CD4-positive, alpha-beta T cell treated with Interleukin-17A for 4 hours (primary cell): Measurements from ENCODE around the gene G3BP1.
"Not testable (repeated sequence)": the region's sequence is repeated elsewhere in the genome, so short reads cannot be mapped to it uniquely, and the experiment has no call there.

Experiments
- DNase-seq: peaks from one replicate; pipeline ENCODE4 v3.0.0-alpha.2; 2020; ENCODE audit warnings: mixed read lengths

G3BP1 gene

DNA sequence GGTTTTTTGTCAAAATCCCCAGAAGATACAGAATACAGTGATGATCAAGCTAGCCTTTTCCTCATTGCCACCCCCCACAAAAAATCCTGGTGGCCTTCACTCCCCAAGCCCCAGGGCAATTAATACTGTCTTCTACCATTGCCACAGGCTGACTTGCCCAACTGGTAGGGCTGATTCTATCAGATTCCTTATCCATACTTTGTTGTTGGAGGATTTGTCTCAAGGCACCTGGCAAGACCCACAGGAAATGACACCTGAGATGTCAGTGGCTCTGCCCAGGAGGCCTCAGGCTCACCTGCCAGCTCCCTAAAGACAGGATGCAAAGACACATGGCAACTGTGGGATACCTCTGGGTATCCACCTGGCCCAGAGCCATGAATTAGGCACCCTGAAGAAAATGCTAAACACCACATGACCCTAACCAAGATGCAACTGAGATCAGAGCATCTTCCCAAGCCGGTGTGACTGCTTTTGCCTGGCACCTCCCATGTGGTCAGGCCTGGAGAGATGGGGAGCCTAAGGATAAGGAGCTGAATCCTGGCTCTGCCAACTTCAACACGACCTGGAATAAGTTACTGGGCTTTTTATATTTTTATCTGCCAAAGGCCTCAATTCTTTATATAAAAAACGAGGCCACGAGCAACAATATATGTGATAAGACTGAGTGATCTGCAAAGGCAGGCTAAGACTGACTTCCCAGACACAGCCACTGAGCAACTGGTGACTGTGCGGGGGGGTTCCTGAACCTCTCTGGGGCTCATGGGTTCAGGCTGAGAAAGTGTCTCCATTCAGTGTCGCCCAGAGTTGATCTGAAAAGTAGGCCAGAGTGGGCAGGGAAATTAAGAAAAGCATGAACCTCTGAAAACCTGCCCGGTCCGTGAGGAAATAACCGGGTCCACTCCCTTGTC is 14.3 kb upstream of the G3BP1 start:
- peak; percentile 40 for DNase-seq

DNA sequence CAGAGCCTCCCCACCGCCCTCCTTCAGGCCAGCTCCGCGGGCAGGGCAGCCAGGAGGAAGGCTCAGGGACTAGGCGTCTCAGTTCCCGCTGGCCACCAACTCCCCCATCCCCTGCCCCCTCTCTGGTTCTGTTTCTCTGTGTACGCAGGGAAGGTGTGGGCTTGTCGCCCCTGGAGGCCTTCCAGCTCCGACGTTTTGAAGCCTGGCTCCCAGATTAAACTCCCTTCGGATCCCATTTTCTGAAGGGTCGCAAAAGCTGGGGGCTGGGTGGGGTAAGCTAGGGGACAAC is 13.7 kb upstream of the G3BP1 start:
- no peak for DNase-seq

DNA sequence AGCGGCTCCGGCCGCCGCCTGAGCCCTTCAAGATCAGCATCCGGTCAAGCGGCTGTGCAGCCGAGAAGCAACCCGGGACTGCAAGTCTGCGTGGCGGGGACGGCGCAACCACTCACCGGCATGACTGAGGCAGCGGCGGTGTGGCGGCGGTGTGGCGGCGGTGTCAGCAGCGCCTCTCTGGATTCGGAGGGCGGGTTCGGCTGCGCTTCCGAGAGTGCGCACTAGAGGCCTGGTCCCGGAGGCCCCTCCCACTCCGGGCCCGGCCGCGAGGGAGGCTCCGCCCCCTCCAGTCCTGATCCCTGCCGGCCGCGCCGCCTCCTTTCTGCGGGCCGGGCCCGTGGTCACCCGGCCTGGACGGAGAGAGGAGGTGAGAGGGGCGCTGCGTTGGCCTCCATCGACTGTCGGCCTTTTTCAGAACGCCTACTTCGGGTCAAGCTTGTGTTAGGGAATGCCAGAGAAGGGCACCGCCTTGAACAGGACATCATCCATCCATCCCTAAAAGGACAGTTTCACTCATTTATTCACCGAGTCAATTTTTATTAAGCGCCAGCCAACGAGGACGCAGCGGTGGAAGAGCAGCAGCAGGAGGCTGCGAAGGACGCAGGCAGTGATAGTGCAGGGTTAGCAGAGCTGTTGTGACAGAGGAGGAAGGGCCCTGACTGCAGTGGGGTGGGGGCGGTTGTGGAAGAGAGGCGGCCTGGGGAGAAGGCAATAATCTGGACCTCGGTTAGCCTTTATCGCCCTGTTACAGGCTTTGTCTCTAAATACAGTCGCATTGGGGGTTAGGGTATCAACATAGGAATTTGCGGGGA is 13.1 kb upstream of the G3BP1 start, which contains the start of gene ATOX1:
ATOX1 (minus strand) TSS at position 202 of the 812 bp plus-strand sequence; CDS start at position 122, 80 bp downstream.
- peak; percentile 94 for DNase-seq

DNA sequence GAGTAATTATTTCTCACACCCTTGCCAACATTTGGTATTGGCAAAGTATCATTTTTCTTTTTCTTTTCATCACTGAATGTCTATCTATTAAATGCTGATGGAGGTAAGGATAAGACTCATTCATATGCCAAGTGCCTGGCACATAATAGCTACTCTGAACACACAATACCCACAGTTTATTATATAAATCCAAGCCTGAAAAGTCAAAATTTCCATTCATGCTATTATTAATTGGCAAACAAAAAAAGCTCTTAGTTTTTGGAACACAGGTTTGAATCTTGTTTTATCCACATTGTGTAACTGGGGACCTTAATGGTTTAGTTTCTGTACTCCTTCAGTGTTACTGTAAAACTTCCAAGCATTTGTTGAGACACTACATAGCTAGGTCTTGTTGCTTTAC is 7.0 kb upstream of the G3BP1 start:
- no peak for DNase-seq

DNA sequence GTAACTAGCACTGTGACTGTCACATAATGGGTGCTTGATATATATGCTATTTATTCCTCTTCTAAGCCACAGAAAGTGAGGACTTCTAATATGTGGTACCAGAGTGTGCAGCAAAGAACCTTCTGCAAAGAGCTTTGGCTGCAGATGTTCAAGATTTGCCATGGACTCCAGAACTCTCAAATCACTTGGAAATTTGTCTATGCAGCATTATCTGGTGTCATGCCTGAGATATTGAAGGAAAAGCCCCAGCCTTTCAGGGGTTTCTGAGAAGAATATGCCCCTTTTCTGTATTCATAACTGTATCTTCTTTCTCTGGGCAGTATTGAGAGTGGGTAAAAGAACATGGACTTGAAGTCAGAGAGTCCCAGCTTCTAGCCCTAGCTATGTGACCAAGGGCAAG is 4.8 kb upstream of the G3BP1 start:
- no peak for DNase-seq

DNA sequence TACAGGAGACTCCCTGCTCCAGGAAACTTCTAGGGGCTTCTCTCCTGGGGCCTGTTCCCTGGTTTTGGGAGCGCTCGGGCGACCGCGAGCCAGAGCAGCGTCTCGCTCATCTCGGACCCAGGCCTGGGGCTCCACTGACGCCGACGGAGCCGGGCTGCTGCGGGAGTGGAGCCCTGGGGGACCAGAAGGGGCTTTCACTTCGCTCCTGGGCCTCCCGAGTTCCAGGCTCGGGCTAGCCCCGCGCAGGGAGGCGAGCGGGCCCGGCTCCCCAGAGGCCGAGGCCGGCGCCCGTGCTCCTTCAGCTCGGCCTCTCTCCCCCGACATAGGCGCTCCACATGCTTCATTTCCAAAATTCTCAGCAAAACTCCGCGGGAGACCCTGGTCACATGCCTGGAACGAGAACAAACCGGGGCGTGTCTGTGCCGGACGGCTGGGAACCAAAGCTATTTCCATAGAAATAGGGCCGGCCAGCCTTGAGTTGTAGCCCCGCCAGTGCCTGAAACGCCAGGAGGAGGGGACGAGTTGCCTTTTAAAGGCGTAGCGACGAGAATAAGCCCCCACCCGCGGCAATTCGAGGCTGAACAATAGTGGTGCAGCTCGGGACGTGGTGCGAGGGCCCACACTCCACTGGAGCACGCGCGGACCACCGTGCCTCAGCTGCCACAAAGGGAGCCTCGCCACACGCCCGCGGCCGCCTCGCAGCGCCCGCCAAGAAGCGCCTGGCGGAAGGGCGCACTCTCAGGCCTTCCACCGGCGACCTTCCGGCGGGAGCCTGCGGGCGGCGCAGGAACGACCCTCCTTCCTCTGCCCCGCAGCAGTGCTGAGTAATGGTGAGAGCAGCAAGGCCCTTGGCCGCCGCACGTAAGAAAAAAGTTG is 1.1 kb upstream of the G3BP1 start:
- no peak for DNase-seq

DNA sequence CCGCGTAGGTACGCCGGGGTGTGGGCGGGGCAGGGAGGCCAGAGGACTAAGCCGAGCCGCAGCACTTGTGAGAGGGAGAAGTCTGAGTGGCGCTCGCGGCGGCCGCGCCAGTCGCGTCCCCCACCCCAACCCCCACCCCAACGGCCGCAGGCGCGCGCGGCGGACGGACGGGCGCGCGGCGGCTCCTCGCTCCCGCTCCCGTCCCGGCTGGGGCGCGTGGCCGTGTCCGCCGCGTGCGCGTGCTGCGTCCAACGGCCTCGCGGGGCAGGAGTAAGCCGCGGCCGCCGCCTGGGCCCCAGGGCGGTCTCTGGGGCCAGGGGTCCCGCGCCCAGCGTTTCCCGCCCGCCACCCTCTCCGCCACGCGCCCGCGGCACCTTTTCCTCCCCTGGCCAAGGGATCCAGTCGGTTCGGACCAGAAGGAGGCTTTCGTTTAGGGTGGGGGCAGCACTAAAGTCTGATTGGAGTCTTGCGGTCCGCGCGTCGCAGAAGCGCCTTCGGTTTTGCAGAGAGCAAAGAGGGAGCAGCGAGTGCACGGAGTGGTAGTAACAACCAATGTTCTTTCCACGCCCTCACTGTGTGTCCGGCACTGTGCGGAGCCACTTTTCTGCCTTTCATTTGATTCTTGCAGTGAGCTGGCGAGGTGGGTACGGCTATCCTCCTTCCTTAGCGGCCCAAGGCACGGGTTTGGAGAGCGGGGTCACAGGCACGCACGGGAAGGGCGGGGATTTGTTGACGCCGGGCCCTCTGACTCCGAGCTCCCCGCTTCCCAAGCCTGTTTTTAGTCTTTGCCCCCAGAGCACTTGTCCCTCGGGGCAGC is 483 bp downstream of the G3BP1 start:
- peak; percentile 53 for DNase-seq

DNA sequence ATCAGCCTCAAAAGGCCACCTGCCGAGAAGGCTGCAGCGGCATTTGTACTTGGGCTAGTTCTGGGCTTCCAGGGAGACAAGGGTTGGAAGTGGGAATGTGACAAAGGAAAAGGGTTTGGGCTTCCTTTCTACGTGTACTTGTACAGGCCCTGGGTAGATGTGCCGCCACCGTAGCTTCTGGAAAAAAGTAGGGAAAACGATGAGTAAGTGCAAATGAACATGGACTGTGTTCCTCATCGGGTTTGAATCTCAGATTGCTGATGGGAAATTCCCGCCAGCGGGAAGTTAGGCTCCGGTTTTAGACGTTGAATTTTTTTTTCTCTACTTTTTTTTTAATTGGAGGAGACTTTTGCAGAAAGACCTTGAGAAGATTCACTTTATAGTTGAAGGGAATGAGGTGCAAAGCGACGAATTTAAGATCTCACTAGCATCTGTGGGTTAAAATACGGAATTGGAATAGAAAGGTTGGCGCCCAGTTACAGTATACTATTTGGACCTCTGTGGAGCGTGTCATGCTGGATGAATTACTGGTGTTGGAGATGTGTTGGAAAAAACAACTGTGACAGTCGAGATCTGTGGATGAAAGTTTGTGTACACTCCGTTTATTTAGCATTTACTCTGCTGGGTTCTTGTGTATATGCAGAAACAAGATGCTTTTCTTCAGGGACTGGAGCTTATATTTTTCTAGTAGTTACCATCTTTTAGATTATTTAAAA is 1.2 kb downstream of the G3BP1 start:
- DNase-seq, result no peak

DNA sequence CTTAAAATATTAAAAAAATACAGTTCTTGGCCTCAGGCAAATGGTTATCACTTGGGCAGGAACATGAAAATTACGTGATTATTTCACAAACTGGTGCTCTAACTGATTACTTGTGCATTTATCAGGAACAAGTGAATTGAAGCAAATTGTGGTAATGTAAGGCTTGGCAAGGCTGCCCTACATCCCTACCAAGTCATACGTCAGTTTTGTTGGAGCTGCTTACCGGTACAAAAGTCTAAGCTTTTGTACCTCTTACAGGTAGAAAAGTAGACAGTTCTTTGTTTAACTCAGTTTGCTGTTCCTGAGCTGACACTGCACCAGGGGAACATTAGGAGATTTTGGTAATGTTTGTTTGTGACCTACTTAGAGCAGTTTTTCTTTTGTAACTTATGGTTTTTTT is 2.2 kb downstream of the G3BP1 start:
- DNase-seq, result no peak

DNA sequence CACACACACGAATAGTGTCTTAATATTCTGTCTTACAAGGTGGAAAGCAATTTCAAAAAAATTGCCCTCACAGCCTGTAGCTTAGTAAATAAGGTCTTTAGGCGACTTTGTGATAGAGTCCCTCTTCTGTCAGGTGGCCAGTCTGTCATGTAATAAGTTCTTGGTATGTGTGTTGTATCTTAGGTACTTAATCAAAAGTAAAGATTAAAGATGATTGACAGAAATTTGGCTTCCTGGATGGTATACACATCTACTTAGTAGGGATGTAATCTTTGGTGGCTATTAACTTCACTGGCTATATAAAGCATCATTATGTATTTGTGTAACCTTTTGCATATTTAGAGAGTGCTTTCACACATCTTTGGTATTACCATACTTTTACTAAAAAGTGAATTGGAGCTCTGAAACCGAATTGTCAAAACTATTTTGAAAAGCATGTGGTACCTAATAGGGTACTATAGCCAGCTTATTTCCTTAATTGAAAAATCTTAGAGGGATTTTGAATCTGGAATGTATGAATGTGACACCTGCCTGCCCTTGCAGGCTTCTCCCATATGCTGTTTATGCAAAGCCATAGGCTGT is 3.4 kb downstream of the G3BP1 start:
- no peak for DNase-seq

DNA sequence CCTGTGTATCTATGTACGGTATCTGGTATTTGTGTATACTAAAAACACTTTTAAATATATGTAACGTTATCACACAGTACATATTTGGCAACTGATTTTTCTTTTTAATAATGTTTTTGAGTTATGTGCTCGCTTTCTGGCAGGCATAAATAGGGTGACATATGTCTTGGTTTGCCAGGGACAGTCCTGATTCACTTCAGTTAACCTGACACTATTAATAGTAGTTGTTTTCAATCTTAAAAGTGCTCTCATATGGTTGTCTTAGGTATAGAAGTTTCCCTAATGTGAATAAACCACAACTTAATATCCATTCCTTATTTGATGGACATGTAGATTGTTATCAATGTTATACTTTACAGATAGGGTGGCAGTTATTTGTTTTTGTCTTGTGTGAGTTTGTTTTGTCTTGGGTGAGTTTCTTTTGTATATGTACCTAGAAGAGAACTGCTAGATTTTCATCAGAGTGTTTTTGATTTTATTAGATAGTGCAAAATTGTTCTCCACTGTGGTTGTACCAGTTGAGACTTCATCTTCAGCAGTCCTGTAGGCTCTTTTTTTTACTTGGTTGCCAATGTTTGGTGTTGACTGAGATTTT is 7.9 kb downstream of the G3BP1 start:
- no peak for DNase-seq

DNA sequence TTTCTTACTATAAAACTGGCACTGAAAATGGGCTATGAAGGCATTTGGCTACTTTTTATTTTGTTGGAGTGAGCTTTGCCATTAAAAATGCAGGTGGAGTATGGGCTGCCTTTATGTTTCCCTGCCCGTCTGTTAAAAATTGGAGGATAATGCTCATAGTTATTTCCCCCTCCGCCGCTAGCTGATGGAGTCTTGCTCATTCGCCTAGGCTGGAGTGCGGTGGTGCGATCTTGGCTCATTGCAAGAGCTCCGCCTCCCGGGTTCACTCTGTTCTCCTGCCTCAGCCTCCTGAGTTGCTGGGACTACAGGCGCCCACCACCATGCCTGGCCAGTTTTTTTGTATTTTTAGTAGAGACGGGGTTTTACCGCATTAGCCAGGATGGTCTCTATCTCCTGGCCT is 8.6 kb downstream of the G3BP1 start:
- no peak for DNase-seq

DNA sequence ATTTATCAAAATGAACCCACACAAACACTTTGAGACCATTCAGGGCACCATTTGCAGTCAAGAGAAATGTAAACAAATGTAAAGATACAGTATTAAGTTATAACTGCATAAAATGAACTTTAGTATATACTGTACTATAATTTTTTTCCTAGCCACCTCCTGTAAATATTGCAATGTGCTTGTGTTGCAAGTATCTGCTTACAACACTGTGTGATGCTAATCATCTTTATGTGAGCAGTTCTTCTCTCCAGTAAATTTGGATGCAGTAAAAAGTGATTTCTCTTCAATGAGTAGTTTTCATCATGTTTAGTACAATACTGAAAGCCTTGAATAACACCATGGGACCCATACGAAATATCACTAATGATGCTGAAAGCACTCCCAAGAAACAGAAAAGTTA is 9.4 kb downstream of the G3BP1 start:
- no peak for DNase-seq

DNA sequence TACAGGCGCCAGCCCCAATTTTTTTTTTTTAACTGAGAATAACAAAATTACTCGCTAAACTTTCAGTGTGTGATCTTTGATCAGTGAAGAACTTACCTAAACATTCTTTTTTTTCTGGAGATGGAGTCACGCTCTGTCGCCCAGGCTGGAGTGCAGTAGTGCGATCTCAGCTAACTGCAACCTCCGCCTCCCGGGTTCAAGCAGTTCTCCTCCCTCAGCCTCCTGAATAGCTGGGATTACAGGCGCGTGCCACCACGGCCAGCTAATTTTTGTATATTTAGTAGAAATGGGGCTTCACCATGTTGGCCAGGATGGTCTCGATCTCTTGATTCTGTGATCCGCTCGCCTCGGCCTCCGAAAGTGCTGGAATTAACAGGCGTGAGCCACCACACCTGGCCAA is 11.9 kb downstream of the G3BP1 start:
- not testable (repeated sequence) for DNase-seq

DNA sequence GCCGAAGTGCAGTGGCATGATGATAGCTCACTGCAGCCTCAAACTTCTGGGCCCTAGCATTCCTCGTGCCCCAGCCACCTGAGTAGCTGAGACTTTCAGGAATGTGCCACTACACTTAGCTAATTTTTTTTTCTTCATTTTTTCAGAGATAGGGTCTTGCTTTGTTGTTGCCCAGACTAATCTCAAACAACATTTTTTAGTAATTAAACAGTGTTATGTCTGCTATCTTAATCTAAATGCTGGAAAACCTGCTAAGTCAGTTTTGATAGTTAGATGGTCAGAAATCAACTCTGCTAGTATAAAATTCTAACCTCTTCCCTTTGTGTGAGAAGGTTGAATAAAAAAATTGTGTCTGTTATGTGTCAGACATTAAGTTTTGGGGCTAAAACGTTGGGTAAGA is 12.4 kb downstream of the G3BP1 start:
- no peak for DNase-seq

DNA sequence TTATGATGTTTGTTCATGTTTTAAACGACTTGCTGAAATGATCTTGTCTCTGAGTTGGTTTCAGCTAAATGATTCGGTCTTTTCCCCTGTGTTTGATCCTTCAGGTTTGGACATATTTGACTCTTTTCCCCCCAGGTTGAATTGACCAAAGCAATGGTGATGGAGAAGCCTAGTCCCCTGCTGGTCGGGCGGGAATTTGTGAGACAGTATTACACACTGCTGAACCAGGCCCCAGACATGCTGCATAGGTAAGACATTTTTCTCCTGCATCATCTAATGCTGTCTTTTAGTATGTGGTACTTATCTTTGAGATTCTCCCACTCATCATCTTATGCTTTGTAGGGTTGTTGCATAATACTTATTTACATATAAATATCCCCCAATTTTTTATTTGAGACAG is 14.7 kb downstream of the G3BP1 start:
- DNase-seq, result no peak

DNA sequence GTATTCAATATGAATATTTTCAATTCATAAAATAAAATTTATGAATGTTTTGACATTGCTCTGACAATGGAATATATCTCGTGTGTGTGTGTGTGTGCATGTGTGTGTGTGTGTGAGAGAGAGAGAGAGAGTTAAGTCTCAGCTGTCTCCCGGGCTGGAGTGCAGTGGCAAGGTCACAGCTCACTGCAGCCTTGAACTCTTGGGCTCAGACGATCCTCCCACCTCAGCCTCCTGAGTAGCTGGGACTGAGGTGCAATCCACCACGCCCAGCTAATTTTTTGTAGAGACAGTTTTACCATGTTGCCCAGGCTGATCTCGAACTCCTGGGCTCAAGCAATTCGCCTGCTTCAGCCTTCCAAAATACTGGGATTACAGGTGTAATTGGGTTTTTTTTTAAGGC is 16.1 kb downstream of the G3BP1 start:
- DNase-seq, result no peak

DNA sequence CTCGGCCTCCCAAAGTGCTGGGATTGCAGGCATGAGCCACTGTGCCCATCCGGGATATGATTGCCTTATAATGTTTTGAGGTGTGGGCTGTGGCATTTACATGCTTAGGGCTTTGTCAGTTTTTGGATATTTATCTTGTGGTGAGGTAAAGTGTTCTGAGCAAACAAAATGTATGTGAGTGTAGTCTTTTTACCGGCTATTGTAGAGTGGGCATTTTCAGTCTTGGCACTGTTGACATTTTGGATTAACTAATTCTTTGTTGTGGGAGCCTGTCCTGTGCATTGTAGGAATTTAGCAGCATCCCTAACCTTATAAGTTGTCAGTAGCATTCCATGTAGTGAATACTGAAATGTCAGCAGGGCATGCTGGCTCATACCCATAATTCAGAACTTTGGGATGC is 21.6 kb downstream of the G3BP1 start:
- no peak for DNase-seq

DNA sequence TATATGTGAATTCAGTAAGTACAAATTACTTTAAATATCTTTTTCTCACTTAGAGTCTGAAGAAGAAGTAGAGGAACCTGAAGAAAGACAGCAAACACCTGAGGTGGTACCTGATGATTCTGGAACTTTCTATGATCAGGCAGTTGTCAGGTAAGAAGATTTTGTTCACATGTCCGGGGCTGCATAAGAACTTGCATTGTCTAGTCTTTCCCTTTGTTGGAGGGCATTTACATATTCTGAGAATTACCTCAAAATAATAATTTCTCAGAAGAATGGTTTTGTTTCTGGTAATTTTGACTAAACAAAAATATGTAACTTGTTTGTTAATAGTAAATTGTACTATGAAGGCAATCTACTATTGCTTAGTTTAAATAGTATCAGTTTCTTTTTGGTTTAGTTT is 23.7 kb downstream of the G3BP1 start:
- no peak for DNase-seq

DNA sequence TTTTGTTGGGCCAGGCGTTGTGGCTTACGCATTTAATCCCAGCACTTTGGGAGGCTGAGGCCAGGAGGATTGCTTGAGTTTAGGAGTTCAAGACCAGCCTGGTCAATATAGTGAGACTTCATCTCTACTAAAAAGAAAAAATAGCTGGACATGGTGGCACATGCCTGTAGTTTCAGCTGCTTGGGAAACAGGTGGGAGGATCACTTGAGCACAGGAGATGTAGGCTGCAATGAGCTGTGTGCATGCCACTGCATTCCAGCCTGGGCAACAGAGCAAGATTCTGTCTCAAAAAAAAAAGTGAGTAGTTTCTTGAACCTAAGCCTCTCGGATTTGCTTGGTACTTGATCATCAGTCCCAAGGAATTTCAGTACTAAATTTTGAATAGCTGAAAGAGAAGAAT is 26.9 kb downstream of the G3BP1 start:
- no peak for DNase-seq

DNA sequence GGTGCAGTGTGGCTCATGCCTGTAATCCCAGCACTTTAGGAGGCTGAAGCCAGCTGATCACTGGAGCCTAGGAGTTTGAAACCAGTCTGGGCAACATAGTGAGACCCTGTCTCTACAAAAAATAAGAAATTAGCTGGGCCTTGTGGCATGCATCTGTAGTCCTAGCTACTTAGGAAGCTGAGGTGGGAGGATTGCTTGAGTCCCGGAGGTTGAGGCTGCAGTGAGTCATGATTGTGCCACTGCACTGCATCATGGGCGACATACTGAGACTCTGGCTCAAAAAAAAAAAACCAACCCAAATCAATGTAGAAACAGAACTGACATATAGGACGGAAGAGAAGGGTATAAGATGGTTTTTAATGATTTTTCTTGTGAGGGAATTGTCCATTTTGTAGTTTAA is 27.7 kb downstream of the G3BP1 start:
- DNase-seq, result no peak
